Measurements from ENCODE around the gene CPNE8.

CPNE8 gene

DNA sequence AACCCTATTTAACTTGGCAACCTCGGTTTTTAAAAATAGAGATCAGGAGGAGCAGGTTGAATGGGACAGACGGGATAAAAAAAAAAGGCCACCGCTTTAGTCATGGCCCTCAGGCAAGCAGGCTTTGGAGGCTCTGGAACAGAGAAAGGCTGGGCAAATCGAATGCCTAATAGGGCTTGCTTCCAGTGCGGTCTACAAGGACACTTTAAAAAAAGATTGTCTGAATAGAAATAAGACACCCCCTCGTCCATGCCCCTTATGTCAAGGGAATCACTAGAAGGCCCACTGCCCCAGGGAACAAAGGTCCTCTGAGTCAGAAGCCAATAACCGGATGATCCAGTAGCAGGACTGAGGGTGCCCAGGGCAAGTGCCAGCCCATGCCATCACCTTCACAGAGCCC, 265.8 kb downstream of the CPNE8 start:
- TF ChIP-seq, protein P1, sequence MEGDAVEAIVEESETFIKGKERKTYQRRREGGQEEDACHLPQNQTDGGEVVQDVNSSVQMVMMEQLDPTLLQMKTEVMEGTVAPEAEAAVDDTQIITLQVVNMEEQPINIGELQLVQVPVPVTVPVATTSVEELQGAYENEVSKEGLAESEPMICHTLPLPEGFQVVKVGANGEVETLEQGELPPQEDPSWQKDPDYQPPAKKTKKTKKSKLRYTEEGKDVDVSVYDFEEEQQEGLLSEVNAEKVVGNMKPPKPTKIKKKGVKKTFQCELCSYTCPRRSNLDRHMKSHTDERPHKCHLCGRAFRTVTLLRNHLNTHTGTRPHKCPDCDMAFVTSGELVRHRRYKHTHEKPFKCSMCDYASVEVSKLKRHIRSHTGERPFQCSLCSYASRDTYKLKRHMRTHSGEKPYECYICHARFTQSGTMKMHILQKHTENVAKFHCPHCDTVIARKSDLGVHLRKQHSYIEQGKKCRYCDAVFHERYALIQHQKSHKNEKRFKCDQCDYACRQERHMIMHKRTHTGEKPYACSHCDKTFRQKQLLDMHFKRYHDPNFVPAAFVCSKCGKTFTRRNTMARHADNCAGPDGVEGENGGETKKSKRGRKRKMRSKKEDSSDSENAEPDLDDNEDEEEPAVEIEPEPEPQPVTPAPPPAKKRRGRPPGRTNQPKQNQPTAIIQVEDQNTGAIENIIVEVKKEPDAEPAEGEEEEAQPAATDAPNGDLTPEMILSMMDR (IDR thresholded peaks at IDR 0.05; ENCODE audit: low read depth, low read length, missing control alignments), result no peak
- DNase-seq (ENCODE audit: low read depth), result no peak
- no peak overlapping the region for H3K4me3 ChIP-seq (ENCODE audit: low read depth, low read length)

DNA sequence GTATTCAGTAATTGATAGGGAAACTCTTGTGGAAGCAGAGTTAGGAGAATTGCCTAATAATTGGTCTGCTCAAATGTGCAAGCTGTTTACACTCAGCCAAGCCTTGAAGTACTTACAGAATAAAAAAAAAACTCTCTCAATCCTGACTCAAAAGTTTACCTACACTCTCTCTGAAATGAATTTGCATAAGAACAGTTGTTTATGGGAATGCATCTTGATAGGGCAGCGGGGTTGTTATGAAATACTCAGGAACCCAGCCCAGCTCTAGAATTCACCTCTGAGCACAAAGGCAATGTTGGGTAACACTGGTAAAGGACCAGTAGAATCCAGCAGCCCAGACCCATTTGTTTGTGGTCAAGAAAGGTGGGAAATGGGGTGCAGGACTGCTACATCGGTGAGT, 267.0 kb downstream of the CPNE8 start:
- TF ChIP-seq, protein P1 (IDR thresholded peaks at IDR 0.05; ENCODE audit: low read depth, low read length, missing control alignments), result no peak
- no peak for DNase-seq (ENCODE audit: low read depth)
- H3K4me3 ChIP-seq (ENCODE audit: low read depth, low read length), result no peak overlapping the region

DNA sequence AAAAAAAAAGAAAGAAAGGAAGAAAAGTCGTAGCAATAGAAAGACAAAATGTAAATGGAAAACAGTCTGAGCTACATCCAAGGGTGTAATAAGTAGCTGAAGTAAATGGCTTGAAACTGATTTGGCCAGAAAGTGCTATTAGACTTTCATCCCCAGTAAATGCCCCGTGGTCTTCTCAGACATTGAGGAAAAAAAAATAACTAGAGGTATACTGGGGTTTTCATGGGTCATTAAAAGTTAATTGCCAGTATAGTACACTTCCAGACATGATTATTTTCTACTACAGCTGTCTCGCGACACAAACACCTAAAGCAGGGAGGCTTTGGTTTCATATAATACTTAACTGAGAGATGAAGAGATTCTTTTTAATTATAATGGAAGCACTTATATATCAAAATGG, 271.9 kb downstream of the CPNE8 start:
- DNase-seq (ENCODE audit: low read depth), result no peak
- TF ChIP-seq, protein P1 (IDR thresholded peaks at IDR 0.05; ENCODE audit: low read depth, low read length, missing control alignments), result no peak
- H3K4me3 ChIP-seq (ENCODE audit: low read depth, low read length), result no peak overlapping the region

GRCh38 chr12:38629064-38629463, 276.3 kb downstream of the CPNE8 start:
- H3K4me3 ChIP-seq (ENCODE audit: low read depth, low read length), result no peak overlapping the region
- TF ChIP-seq, protein P1 (IDR thresholded peaks at IDR 0.05; ENCODE audit: low read depth, low read length, missing control alignments), result no peak
- no peak for DNase-seq (ENCODE audit: low read depth)

GRCh38 chr12:38628288-38628687, 277.1 kb downstream of the CPNE8 start:
- TF ChIP-seq, protein P1 (IDR thresholded peaks at IDR 0.05; ENCODE audit: low read depth, low read length, missing control alignments), result no peak
- H3K4me3 ChIP-seq (ENCODE audit: low read depth, low read length), result no peak overlapping the region
- no peak for DNase-seq (ENCODE audit: low read depth)

- TF ChIP-seq, protein P1 (IDR thresholded peaks at IDR 0.05; ENCODE audit: low read depth, low read length, missing control alignments), result no peak
- H3K4me3 ChIP-seq (ENCODE audit: low read depth, low read length), result no peak overlapping the region
- DNase-seq (ENCODE audit: low read depth), result no peak
These were observed 280.1 kb downstream of the CPNE8 start for GRCh38 chr12:38625306-38625705.

DNA sequence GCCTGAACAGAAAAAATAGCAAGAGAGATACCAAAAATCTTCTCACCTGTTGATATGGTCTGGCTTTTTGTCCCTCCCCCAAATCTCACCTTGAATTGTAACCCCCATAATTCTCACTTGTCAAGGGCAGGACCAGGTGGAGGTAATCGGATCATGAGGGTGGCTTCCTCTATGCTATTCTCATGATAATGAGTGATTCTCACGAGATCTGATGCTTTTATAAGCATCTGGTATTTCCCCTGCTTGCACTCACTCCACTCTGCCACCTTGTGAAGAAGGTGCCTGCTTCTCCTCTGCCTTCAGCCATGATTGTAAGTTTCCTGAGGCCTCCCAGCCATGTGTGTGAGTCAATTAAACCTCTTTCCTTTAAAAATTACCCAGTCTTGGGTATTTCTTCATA, 291.2 kb downstream of the CPNE8 start:
- H3K4me3 ChIP-seq (ENCODE audit: low read depth, low read length), result no peak overlapping the region
- no peak for DNase-seq (ENCODE audit: low read depth)
- TF ChIP-seq, protein P1 (IDR thresholded peaks at IDR 0.05; ENCODE audit: low read depth, low read length, missing control alignments), result no peak
